Esophagus mucosa (tissue), 1 donor: Measurements from ENCODE around the gene ETS1. TPM values are rescaled to one million over a fixed set of nuclear protein-coding genes. Genes with fewer than 3 reads are reported as not detected.

Source experiments
- ATAC-seq: fragments of 200-7000 bp; cut with Tn5 transposase; one replicate; pipeline ENCODE4 v1.9.1; 2020
- total RNA-seq: library from RNA; stranded (reverse); gene quantifications from one replicate; pipeline ENCODE4 v1.2.4, GENCODE V29; 2023
- donor health status: DM: yes; HTN: yes; CAD: no.

The ETS1 gene
- total RNA-seq, 1 donor from 2014 or later = 7.8 TPM

DNA sequence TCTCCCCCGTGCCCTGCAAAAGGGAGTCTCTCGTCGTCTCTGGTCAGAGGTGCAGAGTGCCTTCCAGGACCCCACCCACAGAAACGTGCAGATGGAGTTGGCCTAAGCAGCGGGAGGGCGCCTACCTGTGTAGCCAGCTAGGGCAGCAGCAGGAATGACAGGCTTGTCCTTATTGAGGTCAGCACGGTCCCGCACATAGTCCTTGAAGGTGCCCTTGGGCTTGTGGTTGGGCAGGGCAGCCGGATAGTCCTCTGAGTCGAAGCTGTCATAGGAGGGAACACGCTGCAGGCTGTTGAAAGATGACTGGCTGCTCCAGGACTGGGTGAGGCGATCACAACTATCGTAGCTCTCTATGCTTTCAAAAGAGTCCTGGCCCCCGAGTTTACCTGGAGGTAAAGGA, 107.3 kb downstream of the ETS1 start:
- no peak for ATAC-seq

DNA sequence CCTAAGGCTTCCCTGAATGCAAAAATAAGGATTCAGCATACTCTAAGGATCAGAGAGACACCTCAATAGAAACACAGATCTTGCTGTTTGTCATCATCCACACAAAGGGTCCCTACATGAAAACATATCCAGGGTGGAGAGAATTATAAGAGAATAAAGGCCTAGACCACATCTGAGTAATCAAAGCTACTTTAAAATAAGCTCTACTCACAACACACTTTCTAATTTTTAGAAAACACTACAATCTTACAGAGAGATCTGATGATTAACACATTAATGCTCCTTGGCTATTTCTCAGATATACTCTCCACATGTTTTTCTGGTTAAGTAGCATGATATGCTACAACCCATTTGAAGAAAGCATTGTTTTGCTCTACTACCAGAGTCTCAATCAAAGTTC, 108.2 kb downstream of the ETS1 start:
- ATAC-seq = no peak

DNA sequence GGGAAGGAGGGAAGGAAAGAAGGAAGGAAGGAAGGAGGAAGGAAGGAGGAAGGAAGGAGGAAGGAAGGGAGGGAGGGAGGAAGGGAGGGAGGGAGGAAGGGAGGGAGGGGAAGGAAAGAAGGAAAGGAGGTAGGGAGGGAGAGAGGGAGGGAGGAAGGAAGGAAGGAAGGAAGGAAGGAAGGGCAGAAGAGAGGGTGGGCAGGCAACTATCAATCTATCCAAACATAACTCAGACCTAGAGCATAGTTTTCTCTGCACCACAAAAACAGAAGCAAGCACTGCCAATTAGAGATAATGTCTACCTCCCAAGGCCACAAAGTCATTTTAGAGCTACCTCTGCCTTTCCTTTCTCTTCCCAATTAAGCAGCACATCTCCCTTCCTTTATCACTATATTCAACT, 109.1 kb downstream of the ETS1 start:
- no peak for ATAC-seq

DNA sequence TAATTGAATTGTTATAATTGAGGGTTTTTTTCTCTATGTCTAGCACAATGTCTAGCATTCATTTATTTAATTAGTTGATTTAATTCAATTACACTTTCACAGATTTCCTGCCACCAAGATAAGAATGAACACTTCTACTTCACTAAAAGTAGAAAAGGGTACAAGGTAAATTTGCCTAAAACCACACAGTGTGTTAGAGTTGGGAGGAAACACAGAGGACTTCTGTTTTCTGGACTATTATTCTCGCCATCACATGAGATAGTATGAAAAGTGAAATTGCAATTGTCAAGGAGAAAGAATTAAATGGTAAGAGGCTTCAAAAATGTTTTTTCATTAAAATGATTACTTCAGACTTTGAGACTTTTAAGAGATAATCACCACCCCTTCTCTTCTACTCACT, 109.5 kb downstream of the ETS1 start:
- ATAC-seq = no peak

DNA sequence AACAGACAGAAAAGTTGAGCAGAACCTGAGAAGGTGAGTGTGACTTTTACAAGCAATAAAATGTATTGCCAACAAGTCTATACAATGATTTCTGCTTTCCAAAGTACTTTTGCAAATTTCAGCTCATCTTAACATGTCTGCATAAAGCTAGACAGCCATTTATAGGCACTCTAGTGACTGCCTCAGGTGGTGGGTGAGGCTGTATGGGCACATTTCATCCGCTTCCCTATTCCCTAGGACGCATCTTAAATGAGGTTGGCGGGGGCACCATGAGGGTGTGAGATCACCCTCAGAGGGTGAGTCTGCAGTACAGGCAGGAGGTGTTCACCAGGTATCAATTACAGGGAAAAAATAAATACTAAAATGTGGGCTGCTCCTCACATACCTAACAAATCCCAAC, 110.1 kb downstream of the ETS1 start:
- ATAC-seq = no peak

DNA sequence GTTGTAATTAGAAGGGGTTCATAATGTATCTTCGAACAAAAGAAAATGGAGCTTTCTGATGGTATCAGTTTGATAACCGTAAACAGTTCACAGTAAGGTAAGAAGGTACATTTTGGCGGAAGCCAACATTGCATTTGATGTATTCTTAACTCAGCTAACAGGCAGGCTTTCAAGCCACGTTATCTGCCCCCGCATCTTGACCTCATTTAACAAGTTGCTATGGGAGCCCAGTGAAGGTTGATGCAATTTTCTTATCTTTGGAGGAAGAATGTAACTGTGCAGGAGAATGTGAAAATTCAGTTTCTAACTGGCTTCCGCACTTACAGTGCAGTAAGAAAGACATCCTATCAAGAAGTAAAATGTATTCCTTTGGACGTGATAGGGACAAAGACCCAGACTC, 110.6 kb downstream of the ETS1 start:
- no peak for ATAC-seq

DNA sequence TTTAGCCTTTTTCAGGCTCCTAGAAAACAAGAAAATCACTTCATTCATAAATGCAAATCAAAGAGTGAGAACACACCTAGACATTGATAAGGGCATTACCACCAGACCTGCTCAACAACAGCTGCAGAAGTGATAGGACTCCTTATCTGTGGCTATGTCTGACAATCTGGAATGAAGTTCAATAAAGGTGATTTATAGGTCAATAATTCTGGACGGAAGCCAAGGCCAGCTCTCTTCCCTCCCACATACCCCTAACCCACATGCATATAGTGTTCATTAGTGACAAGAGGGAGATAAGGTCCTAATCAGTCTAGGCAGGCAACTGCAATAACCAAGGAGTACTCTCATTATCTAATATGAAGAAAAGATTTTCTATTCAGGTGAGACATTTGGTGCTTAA, 111.3 kb downstream of the ETS1 start:
- no peak for ATAC-seq

DNA sequence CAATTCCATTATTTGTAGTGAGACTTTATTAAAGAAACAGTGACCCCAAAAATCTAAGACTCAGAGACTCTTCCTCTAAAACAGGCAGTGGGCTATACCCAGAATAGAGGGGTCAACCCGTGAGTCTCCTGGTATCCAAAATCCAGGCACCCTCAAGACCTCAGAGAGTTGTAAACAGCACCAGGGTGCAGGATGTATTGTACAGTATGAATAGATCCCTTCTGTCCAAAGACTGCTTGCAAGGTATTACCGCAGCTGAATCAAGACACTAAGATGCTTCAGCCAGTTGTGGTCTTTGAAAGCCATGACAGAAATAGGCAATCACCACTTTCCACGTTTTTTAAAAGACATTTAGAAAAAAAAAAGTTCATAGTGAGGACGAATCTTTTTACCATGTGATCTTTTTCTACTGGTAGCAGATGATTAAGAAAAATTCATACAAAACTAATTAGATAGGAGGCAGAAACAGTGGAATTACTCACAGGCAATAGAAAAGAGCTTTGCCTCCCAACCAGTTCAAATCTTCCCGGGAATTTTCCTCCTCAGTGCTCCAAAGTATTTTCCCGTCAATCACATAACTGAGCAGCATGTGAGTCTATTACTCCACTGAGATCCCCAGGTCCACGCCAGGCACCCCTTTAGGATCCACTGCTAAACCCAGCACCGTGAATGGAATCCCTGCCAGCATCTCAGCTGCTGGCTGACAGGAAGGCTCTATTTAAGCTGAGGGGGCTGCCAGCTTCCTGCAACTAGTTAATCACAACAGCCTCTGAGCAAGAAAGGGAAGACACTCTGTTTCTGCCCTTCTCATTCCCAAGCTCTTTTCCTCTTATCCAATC, 113.1 kb downstream of the ETS1 start:
- ATAC-seq = no peak

DNA sequence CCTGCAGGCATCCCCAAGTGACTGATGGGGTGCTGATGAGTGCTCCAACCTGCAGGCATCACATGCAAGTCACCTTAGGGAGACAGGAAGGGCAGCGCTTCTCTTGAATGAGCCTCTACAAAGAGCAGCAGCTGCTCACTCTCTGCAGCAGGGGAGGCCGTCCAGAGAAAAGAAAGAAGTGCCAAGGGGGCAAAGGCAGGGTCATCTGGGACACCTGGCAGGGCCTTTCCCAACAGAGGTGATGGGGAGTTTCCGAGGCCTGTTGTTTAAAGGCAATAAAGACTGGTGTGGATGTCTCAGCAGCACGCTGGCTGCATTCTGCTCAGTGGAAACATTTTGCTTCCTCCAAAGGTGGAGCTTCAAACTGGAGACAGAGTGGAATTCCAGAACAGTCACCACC, 113.7 kb downstream of the ETS1 start:
- no peak for ATAC-seq

DNA sequence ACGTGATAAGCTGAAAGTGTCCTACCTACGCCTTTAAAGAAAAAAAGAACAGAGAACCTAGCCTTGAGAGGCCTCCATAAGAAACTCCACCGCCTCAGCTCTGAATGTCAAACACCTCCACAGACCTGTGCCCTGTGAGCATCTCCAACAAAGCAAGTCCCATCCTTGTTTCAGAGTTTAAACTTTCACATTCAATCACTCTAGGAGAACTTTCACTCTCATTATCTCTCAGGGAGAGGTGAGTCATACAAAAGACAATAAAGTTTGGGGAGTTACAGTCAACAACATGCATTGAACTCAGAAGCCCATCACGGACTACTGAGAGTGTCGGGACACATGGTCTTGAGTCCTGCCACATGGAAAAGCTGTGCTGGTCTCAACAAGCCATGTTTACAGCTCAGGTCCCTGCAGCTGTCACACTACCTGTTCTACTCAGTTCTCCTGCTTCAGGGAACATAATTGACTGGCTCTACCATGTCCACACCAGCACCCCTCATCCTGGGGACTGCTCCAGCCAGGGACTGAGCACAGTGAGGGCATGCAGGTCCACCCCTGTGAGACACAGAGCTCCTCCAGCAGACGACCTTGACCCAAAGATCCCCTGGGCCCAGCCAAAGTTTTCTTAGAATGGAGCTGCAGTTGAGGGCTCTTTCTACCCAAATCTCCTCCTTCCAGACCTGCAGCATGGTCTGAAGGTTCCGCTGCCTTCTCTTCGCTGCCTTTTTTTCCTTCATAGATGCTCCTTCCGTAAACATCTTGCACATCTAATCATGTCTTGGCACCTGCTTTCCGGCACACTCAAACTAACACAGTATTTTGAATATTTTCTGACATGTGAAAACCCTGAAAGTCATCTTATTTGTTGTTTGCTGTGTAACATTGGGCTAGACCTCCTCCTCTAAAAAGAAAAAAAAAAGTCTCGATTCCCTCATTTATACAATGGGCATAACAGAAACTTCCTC, 114.9 kb downstream of the ETS1 start:
- ATAC-seq = peak; percentile 15

DNA sequence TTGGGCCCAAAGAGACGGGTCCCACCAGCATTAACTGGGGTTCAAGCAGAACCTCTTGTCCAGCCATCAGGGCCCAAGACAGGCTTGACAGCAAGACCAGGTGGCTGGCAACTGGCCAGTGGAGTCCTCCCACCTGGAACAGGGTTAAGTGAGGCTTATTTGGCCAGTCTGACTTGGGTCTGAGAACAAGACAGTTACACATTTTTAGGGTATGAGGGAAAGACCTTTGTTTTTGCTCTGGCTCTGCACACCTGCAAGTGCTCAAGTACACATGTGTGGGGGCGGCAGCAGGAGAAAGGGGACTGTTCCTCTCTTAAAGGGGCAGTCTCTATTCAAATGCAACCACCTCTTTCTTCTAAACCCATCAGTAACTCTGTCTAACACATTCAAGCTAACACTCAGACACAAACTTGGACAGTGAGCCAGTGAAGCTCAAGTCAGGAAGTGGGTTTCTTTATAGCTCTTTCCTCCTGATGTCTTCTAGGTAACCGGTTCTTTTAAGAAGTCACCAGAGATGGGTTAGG, 116.2 kb downstream of the ETS1 start:
- ATAC-seq = peak; percentile 50

DNA sequence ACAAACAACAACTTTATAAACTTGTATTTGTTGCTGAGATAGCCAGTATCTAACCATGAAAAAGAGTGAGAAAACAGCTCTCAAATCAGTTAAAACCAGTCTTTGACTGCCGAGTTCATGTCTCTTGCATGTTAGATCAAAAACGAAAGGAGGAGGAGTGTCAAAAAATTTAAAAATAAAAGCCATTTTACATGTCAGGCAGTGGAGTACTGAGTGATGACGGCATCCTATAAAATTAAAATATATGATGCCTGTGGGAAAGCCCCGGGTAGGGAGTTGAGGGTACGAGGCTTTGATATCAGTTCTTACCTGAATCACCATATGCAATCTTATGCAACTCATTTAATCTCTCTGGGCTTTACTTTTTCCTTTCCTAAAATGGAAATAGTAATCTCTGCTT, 117.3 kb downstream of the ETS1 start:
- ATAC-seq = no peak

DNA sequence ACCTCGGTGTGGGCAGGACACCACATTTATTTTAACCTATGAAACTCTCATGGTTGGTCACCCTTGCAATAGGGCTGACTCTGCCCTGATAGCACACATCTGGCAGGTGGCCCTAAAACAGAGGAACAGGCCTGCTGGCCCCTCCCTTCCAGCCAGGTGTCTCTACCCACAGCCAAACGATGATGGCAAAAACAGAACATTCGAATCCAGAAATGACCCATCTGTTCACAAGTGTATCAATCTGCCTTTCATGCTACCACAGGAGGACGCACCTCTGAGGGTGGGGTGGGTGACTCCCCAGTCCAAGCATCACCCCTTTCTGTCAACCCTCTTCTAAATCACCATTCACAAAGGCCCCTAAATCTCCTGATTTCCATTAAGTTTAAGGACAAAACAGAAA, 118.1 kb downstream of the ETS1 start:
- ATAC-seq = peak; percentile 27

DNA sequence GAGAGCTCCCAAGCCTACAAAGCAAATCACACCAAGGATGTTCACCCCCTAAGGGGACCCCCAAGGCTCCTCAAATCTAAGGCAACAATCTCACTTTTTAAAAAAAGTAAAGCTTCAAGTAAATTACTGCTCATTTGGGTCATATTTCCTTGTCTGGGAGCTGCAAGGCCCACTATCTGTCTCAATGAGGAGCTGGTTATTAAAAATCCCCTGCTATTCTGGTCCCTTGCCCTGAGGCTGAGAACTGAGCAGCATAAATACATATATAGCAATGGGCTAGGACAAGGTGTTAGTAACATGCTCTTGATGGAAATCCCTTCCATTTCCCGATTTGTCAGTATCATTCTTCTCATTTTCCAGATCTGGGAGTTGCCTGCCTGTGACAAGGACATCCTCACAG, 119.2 kb downstream of the ETS1 start:
- no peak for ATAC-seq

DNA sequence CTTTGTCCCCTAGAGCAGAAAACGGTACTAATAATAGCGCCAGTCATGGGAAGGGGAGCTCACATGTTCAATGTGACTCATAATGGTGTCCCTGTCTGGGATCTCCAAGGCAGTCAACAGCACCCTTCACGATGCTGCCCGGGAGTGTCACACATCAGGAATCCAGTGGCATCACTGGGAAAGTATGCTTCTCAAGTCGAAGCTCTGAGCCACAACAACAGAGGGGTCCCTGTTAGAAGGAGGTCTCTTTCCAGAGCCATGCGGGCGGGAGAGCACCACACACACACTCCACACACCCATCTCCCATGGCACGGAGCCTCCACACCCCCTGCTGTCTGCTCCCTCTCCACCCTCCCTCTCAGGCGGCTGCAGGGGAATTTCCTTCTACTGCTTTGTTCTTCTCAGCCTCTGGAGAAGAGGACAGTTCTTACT, 119.7 kb downstream of the ETS1 start:
- no peak for ATAC-seq

DNA sequence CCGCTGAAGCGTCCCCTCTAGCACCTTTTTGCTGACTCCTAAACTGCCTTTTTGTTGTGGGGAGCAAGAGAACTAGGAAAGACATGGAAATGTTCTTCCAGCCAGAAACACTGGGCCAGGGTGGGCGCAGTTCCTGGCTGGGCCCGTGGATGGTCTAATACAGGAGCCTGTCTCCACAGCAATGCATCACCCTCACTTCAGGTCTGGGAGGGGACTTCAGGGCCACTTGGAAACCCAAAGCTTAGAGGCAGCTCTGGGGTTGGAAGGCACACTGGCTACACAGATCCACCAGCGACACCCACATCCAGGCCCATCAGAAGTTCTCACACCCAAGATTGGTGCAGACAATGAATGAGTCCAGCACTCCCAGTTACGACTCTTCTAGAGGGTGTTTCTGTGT, 120.3 kb downstream of the ETS1 start:
- ATAC-seq = no peak

DNA sequence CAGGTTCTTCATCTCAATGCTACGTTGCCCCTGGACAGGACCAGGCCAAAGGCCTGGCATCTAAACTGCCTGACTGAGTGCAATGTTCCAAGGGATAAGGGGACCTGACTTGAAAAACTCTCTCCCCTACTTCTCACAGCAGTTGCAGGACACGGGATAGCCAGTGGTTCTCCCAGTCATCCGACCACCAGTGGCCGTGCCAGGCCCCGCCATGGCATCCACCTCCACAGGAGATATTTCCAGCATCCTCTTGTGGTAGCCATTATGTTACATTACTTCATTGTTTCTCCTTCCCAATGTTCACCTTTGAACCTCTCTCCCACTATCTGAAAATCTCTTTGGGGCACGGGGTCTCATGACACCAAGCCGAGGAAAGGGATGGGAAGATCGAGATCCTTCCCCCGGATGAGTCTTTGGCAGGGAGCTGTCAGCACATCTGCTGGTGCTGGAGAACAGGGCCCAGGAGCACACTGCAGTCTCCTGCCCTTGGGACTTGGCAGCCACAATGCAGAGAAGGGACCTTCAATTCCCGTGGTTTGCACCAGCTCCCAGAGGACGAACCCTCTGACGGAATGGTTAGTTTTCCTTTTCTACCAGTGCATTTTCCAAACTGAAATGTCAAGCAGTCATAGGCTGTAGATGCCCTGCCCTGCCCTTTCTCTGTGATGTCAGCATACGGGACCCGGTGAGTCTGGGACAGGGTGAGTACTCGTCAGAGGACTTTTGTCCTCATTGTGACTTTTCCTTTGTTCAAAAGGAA, 121.2 kb downstream of the ETS1 start:
- ATAC-seq = no peak

DNA sequence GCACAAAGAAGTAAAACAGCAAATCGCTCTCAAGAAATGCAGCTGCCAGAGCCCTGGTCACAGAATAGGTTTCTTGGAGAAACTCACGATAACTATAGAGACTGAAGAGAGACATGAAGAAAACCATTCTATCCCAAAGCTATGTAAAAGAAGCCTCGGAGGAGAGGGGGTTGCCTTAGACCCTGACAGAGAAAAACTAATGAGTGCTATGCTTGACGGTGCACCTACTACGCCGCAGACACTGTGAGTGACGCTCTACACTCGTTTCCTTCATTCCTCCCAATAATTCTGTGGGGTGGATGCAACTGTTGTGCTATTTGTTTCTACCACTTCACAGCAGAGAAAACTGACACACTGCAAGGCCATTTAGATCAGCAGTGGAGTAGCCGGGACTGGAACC, 121.8 kb downstream of the ETS1 start:
- no peak for ATAC-seq

DNA sequence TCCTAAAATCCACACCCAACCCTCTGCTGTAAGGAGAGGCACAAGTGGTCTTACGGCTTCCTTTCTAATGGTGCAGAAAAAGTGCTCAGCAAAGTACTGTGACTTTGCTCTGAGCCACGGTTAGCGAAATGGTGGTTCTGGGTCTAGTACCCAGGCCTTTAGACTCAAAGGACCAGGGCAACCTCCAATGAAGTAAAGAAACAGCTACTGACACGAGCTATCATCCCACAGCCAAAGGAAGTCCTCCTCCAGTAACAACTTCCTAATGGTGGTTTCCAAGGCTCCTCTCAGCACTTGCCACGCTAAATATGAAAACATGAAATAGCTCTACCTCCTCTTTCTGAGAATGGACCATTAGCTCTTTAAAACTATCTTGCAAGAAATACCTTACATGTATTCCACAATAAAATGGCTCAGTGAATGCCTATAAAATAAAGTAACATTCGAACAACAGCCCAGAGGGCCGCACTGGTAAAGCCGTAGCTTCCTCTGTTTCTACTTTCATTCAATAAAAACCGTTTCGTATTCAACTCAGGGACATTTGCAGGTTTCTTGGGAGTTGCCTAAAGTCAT, 122.4 kb downstream of the ETS1 start:
- no peak for ATAC-seq

DNA sequence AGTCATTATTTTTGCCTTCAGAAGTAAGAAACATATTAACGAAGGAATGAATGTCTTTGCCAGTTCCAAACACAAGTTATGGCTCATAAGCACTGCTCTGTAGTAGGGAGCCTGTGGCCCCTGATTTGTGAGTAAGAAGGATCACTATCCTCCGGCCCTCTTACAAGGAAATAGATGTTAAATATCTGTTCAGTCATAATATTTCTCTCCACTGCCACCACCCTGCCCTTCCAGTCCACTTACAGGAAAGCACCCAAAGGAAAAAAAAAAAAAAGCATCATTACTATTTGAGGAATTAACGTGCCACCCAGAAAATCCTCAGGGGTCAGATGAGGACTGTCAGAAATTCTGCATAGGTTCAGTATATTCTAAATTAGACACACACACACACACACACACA, 123.4 kb downstream of the ETS1 start:
- no peak for ATAC-seq

DNA sequence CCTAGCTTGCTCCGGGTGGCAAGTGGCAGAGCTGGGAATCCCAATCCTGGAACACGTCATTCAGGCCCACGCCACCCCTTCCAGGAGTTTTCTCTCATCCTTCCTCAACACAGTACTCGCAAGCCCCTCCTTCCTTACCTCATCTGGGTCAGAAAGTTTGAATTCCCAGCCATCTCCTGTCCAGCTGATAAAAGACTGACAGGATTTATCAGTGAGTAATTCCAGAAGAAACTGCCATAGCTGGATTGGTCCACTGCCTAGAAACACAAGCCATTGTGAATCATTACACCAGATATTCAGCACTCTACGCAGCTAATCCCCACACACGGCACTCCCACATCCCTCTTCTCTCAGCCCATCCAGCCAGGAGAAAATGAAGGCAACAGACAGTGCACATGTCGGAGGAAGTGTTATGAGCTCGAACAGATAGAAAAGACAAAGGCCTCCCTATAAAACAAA, 124.0 kb downstream of the ETS1 start:
- ATAC-seq = no peak

DNA sequence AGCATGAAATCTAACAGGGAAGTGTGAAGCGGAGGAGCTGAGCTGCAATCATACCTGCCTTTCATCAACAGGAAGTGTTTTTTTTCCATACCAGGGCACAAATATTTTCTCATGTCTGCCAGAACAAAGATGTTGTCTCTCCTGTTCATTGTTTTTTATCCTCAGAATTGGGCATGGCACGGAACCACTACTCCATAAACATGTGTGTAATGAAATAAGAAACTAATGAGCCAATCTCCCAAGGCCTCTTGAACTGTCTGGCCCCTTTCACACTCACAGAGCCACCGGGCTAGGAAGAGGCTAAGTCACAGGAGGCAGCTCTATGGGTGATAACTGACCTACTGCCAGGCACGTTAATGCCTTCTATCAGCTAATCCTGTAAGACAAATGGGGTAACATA, 124.4 kb downstream of the ETS1 start:
- ATAC-seq = no peak
